ENCODE measurements around the gene KIZ.

DNA sequence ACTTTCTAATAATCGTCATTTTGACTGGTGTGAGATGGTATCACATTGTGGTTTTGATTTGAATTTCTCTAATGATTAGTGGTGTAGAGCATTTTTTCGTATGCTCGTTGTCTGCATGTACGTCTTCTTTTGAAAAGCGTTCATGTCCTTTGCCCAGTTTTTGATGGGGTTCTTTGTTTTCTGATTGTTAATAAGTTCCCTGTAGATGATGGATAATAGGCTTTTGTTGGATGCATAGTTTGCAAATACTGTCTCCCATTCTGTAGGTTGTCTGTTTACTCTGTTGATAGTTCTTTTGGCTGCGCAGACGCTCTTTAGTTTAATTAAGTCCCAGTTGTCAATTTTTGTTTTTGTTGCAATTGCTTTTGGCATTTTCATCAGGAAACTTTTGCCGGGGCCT, 144.9 kb downstream of the KIZ start:
- no peak for TF ChIP-seq RAD21 (IDR thresholded peaks at IDR 0.05; ENCODE audit: low read depth)
- TF ChIP-seq, protein P1, sequence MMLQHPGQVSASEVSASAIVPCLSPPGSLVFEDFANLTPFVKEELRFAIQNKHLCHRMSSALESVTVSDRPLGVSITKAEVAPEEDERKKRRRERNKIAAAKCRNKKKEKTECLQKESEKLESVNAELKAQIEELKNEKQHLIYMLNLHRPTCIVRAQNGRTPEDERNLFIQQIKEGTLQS (IDR thresholded peaks at IDR 0.05) = no peak
- TF ChIP-seq, protein P2, sequence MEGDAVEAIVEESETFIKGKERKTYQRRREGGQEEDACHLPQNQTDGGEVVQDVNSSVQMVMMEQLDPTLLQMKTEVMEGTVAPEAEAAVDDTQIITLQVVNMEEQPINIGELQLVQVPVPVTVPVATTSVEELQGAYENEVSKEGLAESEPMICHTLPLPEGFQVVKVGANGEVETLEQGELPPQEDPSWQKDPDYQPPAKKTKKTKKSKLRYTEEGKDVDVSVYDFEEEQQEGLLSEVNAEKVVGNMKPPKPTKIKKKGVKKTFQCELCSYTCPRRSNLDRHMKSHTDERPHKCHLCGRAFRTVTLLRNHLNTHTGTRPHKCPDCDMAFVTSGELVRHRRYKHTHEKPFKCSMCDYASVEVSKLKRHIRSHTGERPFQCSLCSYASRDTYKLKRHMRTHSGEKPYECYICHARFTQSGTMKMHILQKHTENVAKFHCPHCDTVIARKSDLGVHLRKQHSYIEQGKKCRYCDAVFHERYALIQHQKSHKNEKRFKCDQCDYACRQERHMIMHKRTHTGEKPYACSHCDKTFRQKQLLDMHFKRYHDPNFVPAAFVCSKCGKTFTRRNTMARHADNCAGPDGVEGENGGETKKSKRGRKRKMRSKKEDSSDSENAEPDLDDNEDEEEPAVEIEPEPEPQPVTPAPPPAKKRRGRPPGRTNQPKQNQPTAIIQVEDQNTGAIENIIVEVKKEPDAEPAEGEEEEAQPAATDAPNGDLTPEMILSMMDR (IDR thresholded peaks at IDR 0.05 in 2 of 3, conservative IDR thresholded peaks at IDR 0.05 in 1 of 3; ENCODE audit: borderline replicate concordance in 1 of 3, insufficient read depth in 1 of 3, low read depth in 2 of 3, low read length in 2 of 3) = no peak
- no peak for TF ChIP-seq REST (IDR thresholded peaks at IDR 0.05; ENCODE audit: low read depth)
- TF ChIP-seq EZH2 (IDR thresholded peaks at IDR 0.05) = no peak
- TF ChIP-seq POLR2AphosphoS5 (IDR thresholded peaks at IDR 0.05; ENCODE audit: low read depth, low read length) = no peak
- TF ChIP-seq SIN3A (IDR thresholded peaks at IDR 0.05; ENCODE audit: low read depth) = no peak
- no peak for TF ChIP-seq ELF1 (IDR thresholded peaks at IDR 0.05; ENCODE audit: borderline replicate concordance, low read depth)
- no peak for TF ChIP-seq POLR2A (IDR thresholded peaks at IDR 0.05; ENCODE audit: borderline replicate concordance, extremely low read depth, insufficient read depth, insufficient read length)
